Progenitor cell of endocrine pancreas (in vitro differentiated cells): ENCODE data around the gene TAF4. TPM values are rescaled to one million over a fixed set of nuclear protein-coding genes. Genes with fewer than 3 reads are reported as not detected.

Experiments
- DNase-seq: peaks from one replicate; pipeline ENCODE4 v3.0.0; 2021; ENCODE audit warnings: low spot score; ENCODE audit not compliant: unreplicated experiment
- H3K27ac Mint-ChIP-seq: 2 replicates; pipeline ENCODE4 v1.8.0; 2021; ENCODE audit warnings: mild to moderate bottlenecking, moderate library complexity, mixed read lengths
- H3K27me3 Mint-ChIP-seq: 2 replicates; pipeline ENCODE4 v1.8.0; 2021; ENCODE audit warnings: mixed read lengths
- H3K36me3 Mint-ChIP-seq: 2 replicates; pipeline ENCODE4 v1.8.0; 2022; ENCODE audit warnings: mixed read lengths; ENCODE audit not compliant: insufficient read depth
- H3K4me1 Mint-ChIP-seq: 2 replicates; pipeline ENCODE4 v1.8.0; 2021; ENCODE audit warnings: low read depth, mixed read lengths
- H3K4me3 Mint-ChIP-seq: 2 replicates; pipeline ENCODE4 v1.8.0; 2021; ENCODE audit warnings: low read depth, mild to moderate bottlenecking, moderate library complexity, mixed read lengths
- H3K9me3 Mint-ChIP-seq: 2 replicates; pipeline ENCODE4 v1.8.0; 2021; ENCODE audit warnings: low read depth, mixed read lengths
- total RNA-seq: library from RNA; stranded (reverse); gene quantifications from 2 replicates; pipeline ENCODE4 v1.2.1, GENCODE V29; 2021
- TF ChIP-seq, protein P1 (sequence below): fragments of 200-600 bp; sonication (generic); IDR thresholded peaks from one replicate; pipeline ENCODE4 v1.5.0; 2021; ENCODE audit warnings: antibody characterized with exemption, mild to moderate bottlenecking; ENCODE audit not compliant: unreplicated experiment

TAF4 gene
- total RNA-seq, 1 donor from 2014 or later: 34.7 TPM

DNA sequence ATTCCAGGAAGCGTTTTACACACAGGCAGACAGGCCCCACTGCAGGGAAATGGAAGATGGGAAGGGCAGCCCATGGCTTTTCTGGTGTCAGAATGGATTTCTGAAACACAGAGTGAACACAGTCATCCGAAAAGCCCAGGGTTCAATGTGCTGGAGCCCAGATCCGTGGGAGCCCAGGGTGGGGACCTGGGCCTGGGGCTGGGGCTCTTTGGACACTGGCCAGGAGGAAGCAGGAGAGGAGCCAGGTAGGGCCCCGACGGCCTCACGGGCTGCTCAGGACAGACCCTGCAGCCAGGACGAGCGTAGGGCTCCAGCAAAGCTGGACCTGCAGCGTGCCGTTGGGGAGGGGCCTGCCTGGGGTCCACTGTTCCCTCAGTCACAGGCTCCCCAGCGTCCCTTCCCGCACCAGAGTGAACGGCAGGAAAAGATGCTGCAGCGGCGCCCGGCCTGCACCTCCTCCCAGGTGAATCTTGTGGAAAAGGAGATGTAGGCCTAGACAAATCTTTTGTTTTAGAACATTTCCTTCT lies 32.3 kb upstream of the TAF4 start:
- no peak for DNase-seq
- H3K4me1 Mint-ChIP-seq: no peaks in the 10 kb centered on the region
- no peaks in the 10 kb centered on the region for H3K9me3 Mint-ChIP-seq
- no peak overlapping the region for H3K4me3 Mint-ChIP-seq
- no peak overlapping the region for H3K27ac Mint-ChIP-seq
- no peaks in the 10 kb centered on the region for H3K36me3 Mint-ChIP-seq
- TF ChIP-seq, protein P1, sequence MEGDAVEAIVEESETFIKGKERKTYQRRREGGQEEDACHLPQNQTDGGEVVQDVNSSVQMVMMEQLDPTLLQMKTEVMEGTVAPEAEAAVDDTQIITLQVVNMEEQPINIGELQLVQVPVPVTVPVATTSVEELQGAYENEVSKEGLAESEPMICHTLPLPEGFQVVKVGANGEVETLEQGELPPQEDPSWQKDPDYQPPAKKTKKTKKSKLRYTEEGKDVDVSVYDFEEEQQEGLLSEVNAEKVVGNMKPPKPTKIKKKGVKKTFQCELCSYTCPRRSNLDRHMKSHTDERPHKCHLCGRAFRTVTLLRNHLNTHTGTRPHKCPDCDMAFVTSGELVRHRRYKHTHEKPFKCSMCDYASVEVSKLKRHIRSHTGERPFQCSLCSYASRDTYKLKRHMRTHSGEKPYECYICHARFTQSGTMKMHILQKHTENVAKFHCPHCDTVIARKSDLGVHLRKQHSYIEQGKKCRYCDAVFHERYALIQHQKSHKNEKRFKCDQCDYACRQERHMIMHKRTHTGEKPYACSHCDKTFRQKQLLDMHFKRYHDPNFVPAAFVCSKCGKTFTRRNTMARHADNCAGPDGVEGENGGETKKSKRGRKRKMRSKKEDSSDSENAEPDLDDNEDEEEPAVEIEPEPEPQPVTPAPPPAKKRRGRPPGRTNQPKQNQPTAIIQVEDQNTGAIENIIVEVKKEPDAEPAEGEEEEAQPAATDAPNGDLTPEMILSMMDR: no peak
- peaks cover 3% of the 10 kb centered on the region for H3K27me3 Mint-ChIP-seq

DNA sequence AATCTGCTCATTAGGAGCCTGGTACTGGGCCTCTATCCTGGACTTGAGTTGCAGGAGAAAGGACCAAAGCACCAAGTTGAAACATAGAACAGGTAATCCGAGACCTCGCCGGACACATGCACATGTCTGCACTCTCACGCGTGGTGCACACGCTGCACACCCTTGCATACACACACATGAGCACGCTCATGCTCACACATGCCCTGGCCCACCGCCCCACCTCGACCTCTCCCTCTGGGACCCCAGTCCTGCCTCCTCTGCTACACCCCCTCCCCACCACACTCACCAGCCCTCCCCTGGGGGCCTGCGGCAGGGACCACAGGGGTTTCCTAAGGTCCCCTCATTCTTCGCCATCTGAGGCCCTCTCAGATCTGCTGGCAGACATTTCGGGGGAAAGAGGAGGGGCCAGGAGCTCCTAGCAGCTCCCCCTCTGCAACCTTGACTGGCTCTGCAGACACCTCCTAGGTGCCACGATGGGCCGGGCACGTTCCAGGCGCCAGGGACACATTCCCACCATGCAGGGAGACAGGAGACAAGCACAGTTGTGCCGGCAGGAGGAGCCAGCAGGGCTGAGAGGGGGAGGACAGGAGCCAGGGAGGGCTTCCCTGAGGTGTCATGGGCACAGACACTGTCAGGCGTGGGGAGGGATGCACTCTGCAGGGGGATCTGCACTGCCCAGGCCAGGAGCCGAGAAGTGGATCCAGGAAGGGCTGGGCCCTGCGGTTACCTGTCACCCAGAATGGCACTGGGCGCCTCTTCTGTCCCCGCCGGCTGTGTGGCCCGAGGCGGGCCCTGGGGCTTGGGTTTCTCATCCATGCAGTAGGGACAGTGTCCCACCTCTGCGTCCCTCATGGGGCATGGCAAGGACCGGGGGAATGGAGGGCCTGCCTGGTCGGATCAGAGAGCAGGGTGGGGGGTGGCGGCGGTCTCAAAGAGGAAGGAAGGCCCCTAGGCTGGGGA lies 31.0 kb upstream of the TAF4 start:
- no peak overlapping the region for H3K4me3 Mint-ChIP-seq
- no peaks in the 10 kb centered on the region for H3K4me1 Mint-ChIP-seq
- no peaks in the 10 kb centered on the region for H3K9me3 Mint-ChIP-seq
- TF ChIP-seq, protein P1: no peak
- H3K27me3 Mint-ChIP-seq: peaks cover 3% of the 10 kb centered on the region
- H3K36me3 Mint-ChIP-seq: no peaks in the 10 kb centered on the region
- no peak overlapping the region for H3K27ac Mint-ChIP-seq
- DNase-seq: no peak

DNA sequence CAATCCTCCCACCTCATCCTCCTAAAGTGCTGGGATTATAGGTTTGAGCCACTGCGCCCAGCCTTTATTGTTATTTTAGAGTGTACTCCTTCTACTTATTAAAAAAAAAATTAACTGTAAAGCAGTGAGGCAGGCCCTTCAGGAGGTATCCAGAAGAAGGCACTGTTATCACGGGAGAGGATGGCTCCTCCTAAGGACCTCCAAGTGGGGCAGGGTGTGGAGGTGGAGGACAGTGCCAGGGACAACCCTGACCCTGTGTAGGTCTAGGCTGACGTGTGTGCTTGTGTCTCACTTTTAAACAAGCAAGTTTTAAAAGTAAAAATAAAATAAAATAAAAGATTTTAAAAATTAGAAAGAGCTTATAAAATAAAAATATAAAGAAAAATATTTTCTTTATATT lies 23.7 kb upstream of the TAF4 start:
- Mint-ChIP-seq H3K27ac (no peak overlapping the region), H3K4me1 (no peaks in the 10 kb centered on the region), H3K27me3 (no peaks in the 10 kb centered on the region), H3K36me3 (no peaks in the 10 kb centered on the region), H3K4me3 (no peak overlapping the region), H3K9me3 (no peaks in the 10 kb centered on the region)
- TF ChIP-seq, protein P1: no peak
- DNase-seq: no peak

DNA sequence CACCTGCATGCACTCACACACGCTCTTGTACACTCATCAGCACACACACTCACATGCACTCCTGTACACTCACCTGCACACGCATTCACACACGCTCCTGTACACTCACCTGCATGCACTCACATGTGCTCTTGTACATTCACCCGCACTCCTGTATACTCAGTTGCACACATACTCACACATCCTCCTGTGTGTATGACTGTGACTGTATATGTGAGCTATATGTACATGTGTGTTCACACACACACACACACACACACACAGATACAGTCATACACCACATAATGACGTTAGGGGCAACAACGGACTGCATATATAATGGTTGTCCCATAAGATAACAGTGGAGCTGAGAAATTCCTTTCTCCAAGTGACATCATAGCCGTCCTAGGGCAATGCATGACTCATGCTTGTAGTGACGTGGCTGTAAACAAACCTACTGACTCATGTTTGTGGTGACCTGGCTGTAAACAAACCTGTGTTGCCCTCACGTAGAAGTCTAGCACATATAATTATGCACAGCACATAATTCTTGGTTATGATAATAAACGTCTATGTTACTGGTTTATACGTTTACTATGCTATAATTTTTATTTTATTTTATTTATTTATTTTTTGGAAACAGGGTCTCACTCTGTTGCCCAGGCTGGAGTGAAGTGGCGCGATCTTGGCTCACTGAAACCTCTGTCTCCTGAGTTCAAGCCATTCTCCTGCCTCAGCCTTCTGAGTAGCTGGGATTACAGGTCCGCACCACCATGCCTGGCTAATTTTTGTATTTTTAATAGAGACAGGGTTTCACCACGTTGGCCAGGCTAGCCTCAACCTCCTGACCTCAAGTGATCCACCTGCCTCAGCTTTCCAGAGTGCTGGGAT lies 22.8 kb upstream of the TAF4 start:
- H3K9me3 Mint-ChIP-seq: no peaks in the 10 kb centered on the region
- no peaks in the 10 kb centered on the region for H3K27me3 Mint-ChIP-seq
- TF ChIP-seq, protein P1: no peak
- no peaks in the 10 kb centered on the region for H3K4me1 Mint-ChIP-seq
- no peaks in the 10 kb centered on the region for H3K36me3 Mint-ChIP-seq
- DNase-seq: no peak
- H3K27ac Mint-ChIP-seq: no peak overlapping the region
- H3K4me3 Mint-ChIP-seq: no peak overlapping the region

DNA sequence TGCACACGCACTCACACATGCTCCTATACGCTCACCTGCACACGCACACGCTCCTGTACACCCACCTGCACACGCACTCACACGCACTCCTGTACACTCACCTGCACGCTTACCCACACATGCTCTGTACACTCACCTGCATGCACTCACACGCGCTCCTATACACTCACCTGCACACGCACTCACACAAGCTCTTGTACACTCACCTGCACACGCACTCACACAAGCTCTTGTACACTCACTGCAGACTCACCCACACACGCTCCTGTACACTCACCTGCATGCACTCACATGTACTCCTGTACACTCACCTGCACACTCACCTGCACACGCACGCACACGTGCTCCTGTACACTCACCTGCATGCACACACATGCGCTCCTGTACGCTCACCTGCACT lies 22.0 kb upstream of the TAF4 start:
- DNase-seq: no peak
- no peaks in the 10 kb centered on the region for H3K36me3 Mint-ChIP-seq
- H3K4me1 Mint-ChIP-seq: no peaks in the 10 kb centered on the region
- peaks cover 2% of the 10 kb centered on the region for H3K27me3 Mint-ChIP-seq
- no peaks in the 10 kb centered on the region for H3K9me3 Mint-ChIP-seq
- H3K27ac Mint-ChIP-seq: no peak overlapping the region
- TF ChIP-seq, protein P1: no peak
- no peak overlapping the region for H3K4me3 Mint-ChIP-seq
